ENCODE measurements around the gene ECEL1.

Gene ECEL1

DNA sequence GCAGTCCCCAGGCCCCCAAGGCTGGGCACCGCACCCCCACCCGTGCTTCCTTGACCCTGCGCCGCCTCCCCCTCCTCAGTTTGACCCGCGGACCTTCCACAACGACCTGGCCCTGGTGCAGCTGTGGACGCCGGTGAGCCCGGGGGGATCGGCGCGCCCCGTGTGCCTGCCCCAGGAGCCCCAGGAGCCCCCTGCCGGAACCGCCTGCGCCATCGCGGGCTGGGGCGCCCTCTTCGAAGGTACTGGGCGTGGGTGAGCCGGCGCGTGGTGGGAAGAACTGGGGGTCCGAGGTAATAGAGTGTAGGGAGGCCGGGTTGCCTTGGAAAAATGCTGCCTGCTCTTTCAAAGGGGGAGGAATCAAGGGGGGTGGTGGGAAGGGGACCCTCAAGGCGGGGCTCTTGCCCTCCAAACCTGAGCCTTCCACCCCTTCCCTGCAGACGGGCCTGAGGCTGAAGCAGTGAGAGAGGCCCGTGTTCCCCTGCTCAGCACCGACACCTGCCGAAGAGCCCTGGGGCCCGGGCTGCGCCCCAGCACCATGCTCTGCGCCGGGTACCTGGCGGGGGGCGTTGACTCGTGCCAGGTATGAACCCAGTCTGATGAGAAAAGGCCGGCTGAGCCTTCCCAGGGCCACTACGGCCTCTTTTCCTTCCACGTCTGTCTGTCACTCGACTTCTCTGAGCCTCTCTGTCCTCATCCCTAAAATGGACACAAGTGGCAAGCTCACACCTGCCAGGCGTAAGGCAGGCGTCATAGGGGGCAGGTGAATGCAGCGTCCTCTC, 35.2 kb upstream of the ECEL1 start:
- no peak for DNase-seq (ENCODE audit: low spot score)

DNA sequence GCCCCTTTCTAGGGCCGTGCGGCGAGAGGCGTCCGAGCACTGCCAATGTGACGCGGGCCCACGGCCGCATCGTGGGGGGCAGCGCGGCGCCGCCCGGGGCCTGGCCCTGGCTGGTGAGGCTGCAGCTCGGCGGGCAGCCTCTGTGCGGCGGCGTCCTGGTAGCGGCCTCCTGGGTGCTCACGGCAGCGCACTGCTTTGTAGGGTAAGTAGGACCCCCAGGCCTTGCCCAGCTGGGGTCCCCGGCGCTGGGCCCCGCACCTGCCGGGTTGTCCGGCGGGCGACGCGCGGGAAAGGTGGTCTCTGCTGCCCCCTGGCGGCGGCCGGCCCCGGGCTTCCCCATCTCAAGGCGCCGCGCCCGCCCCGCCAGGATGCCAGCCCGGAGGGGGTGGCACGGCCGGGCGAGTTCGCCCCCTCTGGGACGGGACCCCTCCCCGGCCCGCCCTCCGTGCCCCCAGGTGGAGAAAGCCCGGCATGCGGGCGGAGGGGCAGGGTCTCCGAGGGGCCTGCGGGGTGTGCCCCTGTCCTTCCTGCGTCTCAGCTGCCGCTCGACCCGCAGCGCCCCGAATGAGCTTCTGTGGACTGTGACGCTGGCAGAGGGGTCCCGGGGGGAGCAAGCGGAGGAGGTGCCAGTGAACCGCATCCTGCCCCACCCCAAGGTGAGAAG, 34.5 kb upstream of the ECEL1 start:
- peak; percentile 85 for DNase-seq (ENCODE audit: low spot score)

DNA sequence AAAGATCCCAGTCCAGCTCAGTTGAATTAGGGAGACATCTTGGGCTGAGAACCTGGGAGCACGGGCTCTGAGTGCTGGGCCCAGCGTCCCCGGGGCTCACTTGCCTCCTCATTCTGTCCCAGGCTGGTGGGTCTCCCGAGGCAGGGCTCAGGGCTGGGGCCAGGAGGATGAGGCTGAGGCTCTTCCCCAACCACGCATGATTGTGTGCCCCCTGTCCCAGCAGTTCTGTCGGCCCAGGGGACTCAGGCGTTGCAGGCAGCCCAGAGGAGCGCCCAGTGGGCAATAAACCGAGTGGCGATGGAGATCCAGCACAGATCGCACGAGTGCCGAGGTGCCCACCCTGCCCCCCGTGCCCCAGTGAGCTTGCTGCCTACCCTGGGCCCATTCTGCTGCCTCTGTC, 33.5 kb upstream of the ECEL1 start:
- DNase-seq (ENCODE audit: low spot score) = no peak

DNA sequence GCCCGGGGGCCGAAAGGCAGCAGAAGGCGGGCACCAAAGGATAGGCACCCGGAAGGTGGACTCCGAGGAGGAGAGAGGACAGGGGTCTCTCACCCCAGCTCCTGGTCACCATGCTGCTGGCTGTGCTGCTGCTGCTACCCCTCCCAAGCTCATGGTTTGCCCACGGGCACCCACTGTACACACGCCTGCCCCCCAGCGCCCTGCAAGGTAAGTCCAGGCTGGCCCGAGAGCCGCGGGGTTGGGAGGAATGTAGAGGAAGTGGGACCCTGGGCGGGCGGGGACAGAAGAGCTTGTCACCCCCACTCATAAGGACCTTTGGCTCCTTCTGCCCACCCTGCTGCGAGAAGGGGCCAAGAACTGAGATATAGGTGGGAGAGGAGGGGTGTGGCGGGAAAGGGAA, 32.9 kb upstream of the ECEL1 start:
- no peak for DNase-seq (ENCODE audit: low spot score)

DNA sequence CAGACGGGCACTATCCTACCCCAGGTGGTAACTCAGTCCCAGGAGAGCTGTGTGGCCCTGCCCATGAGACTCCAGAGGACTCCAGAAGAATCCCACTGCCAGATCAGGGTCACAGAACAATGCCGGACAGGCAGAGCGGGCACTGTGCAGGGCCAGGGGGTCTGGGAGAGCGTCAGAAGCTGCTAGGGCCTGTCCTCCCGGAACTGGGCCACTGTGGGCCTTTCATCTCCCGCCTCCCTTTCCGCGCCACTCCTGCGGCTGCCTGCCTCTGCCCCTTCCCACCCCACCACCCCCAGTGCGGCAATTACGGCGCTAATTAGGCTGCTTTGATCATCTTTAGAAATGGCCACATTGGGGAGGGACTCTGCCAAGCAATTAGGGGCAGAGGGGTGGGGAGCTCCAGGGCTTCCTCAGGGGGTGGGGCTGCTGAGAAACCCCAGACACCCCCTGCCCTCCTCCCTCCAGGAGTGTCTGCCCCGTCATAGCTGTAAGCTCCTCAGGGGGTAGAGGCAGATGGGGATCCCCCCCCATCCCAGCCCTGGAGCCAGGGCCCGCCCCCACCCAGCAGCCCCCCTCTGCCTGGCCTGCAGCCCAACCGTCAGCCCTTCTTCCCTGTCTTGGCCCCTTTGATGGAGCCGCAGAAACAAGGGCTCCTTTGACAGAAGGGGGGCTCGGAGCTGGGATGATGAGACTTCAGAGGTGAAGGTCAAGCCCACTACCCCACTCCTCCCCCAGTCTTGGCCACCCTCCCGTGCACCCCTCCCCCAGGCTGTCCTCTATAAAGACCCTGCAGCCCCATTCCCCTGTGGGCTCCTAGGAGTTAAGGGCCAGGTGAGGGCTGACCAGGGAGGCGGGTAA, 32.2 kb upstream of the ECEL1 start, which contains the start of gene PRSS56:
PRSS56 (plus strand) TSS at position 808 of the 858 bp plus-strand sequence. CDS start 211 bp downstream, outside the sequence.
- DNase-seq (ENCODE audit: low spot score) = no peak

DNA sequence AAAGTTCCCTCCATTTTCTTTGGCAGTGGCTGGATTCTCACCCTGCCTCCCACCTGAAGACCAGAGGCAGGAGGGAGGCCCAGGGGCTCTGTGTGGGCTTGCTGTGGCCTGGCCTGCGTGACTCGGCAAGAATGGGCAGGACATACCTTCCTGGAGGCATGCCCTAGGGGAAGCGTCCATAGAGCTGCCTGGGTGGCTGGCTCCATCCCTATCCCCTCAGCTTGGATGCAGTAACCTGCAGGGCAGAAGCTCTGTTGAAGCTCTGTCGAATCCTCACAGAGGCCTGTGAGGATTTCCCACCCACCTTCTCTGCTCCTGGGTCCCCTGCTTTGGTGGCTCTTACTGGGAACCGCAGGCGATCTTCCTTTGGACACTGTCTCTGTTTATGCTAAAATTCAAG, 31.2 kb upstream of the ECEL1 start:
- no peak for DNase-seq (ENCODE audit: low spot score)

DNA sequence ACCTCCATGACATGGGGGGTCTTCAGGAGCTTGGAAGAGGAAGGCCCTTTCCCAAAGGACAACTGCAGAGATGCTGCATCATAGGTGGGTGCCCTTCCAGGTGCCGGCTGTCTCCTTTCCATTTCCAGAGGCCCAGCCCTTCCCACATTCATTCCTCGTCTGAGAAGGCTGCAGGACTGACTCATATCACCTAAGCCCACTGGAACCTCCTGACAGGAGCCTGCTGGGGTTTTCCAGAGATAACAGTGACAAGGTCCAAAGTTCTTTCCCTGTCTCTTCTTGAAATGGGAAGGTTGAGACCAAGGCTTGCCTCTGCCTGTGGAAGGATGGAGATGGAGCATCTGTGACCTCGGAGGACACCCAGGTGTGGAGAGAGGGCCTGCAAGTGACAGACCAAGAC, 28.9 kb upstream of the ECEL1 start:
- DNase-seq (ENCODE audit: low spot score) = no peak

DNA sequence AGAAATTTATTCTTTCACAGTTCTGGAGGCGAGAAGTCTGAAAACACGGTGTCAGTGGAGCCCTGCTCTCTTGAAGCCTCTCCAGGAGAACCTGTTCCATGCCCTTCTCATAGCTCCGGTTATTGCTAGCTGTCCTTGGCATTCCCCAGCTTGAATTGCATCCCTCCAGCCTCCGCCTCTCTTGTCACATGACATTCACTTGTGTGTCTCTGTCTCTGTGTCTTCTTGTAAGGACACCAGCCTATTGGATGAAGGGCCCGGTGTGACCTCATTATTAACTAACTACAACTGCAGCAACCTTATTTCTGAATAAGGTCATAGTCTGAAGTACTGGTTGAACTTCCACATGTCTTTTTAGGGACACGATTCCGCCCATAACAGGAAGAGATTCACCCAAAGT, 28.0 kb upstream of the ECEL1 start:
- DNase-seq (ENCODE audit: low spot score) = no peak

DNA sequence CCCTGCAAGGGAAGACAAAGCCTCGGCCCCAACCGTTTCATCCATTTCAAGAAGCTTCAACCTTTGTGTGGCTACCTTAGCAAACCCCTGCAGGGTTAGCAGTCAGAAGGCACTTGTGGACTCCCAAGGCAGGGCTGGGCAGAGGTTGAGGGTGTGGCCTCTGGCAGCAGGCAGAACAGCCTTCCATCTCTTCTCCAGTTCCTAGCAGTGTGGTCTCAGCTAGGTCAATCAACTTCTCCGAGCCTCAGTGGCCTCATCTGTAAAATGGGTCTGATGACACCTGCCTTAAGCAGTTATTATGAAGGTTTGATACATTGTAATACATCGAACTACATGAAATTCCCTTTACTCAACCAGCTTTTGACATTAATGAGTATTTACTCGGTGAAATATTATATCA, 25.7 kb upstream of the ECEL1 start:
- DNase-seq (ENCODE audit: low spot score) = no peak

DNA sequence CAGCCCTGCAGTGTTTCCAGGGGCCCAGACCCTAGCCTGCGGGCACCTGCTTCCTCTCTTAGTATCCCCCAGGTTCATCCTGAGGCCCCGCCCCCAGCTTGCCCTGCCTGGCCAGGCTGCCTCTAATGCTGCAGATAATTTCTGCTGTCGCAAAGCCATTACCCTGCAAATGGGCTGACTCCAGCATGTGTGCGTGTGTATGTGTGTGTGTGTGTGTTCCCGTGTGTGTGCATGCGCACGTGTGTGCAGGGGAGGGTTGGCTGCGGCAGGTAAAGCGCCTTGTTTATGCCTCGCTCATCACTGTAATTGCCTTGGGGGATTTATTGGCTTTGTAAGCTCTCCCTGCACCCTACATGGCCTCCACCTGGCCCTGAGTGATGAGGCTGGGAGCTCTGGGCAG, 25.0 kb upstream of the ECEL1 start:
- DNase-seq (ENCODE audit: low spot score) = no peak

DNA sequence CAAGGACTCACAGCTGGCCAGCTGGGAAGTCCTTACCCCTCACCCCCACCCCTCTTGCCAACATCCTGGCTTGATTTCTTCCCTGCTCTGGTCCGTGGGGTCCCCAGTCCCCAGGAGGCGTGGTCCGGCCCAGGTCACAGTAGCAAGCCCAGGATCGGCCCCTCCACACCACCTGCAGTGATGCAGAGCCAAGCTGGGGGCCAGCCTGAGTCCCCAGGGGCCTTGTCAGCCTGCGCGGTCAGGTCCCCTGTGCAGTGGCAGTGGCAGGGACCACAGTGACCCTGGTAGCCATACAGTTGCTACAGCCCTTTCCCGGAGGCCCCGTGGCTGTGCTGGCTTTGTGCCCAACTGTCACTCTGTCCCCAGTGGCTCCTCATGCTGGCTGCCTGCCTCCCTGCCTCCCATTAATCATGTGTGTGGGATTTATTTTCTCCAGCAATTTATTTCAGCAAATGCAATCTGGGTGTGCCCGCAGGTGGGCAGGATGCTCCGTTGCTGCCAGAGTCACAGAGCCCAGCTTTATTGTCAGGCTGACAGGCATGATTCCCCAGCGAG, 23.8 kb upstream of the ECEL1 start:
- no peak for DNase-seq (ENCODE audit: low spot score)

DNA sequence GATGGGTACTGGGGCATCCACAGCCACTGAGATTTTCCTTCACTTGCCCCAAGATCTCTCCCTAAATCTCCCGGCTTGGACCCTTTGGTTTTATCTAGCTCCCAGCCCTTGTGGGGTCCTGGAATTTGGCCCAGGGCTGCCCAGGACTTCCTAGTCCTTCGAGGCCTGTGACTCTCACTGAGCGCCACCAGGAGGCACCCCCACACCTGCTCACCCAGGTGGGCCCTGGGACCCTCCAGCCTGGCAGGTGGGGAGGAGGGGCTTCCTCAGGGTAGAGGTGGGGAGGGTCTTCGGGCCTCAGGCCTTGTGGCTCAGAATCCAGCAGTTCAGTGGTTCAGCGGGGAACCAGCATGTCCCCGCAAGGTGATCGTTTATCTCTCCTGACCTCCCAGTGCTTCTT, 20.6 kb upstream of the ECEL1 start:
- DNase-seq (ENCODE audit: low spot score) = no peak

DNA sequence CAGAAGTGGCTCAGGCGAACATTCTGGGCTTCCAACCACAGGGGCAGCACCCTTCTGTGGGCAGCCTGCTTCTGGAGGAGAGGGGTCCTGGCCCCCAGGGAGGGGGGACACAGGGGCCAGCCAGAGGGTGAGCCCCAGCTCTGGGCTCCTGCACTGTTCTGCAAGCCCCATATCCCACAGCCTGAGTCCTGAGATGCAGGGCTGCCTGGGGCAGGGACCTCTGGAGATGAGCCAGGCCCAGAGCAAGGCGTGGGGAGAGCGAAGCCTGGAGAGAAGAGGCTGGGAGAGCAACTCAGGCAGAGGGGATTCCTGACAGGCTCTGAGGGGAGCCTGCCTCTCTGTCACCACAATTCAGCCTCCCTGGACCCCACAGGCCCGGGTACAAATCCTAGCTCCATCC, 19.1 kb upstream of the ECEL1 start:
- no peak for DNase-seq (ENCODE audit: low spot score)

DNA sequence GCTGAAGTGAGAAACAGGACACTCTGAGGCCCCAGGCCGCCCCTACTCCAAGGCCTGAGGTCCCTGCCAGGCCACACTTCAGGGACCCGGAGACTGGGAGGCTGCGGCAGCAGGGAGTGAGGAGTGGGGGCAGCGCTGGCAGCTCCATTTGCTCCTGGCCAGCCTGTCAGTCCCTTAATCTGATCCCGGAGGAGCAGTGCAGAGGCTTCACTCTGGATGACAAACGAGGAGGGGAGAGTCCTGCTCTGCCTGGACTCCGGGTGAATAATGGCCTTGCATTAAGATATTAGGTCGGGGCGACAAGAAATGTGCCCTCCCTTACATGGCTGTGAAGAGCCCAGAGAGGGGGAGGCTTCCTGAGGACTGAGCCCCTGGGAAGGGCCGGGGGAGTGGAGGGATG, 18.2 kb upstream of the ECEL1 start:
- DNase-seq (ENCODE audit: low spot score) = no peak

DNA sequence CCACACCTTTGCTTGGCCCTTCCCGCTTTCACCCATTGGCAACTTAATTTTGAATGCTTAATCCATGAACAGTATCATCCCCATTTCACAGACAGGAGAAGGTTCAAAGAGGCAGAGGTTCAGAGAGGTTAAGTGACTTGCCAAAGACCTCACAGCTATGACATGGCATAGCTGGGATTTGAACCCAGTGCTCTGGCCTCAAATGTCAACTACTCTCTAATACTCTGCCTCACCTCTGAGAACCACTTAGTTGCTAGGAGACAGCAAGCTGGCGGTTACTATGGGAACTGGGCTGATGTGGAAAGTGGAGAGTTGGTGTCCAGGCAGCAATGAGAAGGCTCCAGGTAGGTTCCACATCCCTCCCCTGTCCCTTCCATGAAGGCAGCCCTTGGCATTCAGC, 16.8 kb upstream of the ECEL1 start:
- no peak for DNase-seq (ENCODE audit: low spot score)

DNA sequence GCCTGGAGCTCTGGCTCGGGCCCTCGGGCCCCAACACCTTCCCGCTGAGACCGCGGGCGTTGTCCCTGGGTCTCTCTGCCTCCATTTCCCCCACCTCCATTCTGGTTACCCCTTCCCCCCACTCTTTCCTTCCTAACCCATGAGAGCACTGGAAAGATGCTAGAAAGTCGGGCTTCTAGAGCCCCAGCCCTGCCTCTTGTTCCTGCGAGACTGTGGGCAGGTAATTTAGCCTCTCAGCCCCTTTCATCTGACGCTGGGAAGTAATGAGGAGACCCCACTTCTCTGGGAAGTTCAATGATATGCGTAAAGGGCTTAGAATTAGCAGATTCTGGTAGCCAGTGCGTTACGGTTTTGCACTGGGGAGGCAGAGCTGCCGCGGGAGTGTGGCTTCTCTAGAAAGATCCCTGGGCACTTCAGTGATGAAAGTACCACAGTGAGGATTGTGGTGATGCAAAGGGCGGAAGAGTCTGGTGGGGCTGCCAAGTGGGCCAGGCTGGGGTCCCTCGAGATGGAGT, 16.2 kb upstream of the ECEL1 start:
- no peak for DNase-seq (ENCODE audit: low spot score)

DNA sequence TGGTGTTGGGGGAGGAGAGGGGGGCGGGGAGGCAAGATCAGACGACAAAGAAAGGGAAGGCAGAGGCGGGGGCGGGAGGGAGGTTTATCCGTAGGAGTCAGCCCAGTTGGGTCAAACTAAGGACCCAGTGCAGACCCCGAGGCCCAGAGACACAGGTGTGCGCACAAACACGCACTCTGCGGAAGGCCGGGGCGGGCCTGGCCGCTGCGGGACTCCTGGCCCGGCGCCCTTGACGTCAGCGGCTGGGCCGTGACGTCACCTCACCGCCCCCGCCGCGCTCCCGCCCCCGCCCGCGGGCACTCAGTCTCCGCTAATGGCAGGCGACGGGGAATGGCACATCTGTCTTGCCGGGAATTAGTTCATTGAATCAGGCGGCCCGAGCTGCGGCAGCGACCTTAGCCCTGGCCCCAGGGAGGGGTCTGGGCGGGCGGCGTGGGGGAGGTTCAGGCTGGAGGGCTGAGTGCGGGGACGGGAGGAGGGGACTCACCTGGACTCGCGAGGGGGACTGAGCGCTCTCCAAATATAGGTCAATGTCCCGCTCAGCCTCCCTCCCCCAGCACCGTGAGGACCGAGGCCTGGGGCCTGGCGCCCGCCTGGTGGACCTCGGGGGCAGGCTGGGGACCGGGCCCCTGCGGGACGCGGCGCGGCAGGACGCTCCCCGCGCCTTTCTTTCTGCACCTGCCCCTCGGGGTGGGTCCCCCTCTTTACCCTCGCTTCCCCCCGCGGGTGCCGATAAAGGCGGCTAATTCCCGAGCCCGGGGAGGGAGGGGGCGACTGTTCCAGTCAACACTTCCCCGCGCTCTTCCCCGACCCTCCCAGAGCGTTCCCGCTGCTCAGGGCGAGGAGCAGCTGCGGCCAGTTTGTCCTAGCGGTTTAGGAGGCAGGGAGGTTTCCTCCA, 15.5 kb upstream of the ECEL1 start:
- DNase-seq (ENCODE audit: low spot score) = no peak

DNA sequence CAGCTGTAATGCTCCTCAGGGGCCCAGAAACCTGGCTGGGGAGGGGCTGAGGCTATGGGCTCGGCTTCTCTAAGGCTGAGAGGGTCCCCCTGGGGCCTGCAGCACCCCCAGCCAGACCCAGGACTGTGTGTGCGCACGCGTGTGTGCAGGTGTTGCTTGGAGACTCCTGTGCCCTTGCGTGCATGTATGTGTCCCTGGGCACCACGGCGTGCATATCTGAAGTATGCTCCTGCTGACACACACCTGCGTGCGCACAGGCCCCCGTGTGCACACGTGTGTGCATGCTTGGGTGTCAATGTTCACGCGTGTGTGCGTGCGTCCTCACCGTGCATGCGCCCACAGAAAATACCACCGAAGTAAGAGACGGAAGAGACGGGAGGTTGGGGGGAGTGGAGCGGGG, 14.9 kb upstream of the ECEL1 start:
- DNase-seq (ENCODE audit: low spot score) = no peak

DNA sequence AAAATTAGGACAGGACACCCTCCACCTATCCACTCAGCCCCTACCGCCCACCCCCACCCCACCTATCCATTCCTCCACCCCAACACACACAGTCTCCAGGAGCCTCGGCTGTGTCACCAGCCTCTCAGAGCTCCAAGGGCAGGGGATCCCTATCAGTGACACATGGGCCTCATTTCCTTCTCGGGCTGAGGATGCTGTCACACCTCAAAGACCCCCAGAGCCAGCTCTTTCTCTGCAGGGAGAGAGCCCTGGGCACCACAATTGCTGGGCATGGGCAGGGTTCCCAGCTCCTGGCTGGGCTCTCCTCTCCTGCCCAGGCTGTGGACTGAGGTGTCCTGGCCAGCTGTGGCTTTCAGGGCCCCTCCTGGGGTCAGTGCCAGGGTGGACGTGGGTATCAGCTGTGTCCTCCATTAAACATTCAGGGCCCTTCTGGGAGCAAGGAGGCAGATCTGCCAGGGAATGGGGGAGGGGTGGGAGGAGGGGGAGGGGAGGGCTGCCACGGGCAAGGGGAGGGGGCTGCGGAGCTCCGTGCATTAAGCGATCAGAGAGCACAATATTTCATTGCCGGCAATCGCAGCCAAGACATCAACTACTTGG, 14.3 kb upstream of the ECEL1 start:
- no peak for DNase-seq (ENCODE audit: low spot score)

DNA sequence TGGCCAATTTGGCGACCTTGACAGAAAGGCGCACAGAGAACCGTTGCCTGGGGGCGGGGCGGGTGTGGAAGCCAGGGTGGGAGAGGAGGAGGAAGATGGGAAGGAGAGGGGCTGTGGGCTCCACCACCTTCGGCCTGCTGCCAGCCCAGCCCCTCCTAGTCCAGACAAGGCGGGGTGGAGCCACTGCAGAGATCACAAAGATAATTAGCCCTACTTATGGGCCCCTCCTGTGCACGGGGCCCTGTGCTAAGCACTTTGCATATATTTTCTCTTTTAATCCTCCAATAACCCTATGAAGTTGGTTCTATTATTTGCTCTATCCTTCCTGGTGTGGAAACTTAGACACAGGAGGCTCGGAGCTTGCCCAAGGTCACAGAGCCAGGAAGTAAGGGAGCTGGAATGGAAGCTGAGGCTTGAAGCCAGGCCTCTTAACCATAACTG, 13.7 kb upstream of the ECEL1 start:
- DNase-seq (ENCODE audit: low spot score) = no peak

DNA sequence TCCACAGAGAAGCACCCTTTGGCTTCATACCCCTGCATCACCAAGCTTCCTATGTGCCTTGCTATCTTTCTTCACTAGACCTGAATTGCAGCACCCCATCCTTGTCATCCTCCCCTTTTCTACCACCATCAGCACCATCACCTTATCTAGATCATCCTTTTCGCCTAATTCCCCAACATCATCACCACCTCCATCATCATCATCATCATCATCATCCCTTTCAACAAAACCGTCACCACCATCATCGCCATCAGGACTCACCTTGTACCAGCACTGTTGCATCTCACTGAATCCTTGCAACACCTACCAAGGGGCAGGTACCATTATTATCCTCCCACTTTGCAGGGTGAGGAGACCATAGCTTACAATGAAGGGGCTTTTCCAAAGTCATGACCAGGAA, 10.8 kb upstream of the ECEL1 start:
- DNase-seq (ENCODE audit: low spot score) = no peak

Measured in HuH-7.5 (cell line).